Progenitor cell of endocrine pancreas (in vitro differentiated cells): Measurements from ENCODE around the gene PATL2. TPM values are rescaled to one million over a fixed set of nuclear protein-coding genes. Genes with fewer than 3 reads are reported as not detected.
"Not testable (repeated sequence)": the region's sequence is repeated elsewhere in the genome, so short reads cannot be mapped to it uniquely, and the experiment has no call there.

ENCODE experiments used
- DNase-seq: peaks from one replicate; pipeline ENCODE4 v3.0.0; 2021; ENCODE audit warnings: low spot score; ENCODE audit not compliant: unreplicated experiment
- H3K27ac Mint-ChIP-seq: 2 replicates; pipeline ENCODE4 v1.8.0; 2021; ENCODE audit warnings: mild to moderate bottlenecking, moderate library complexity, mixed read lengths
- H3K27me3 Mint-ChIP-seq: 2 replicates; pipeline ENCODE4 v1.8.0; 2021; ENCODE audit warnings: mixed read lengths
- H3K36me3 Mint-ChIP-seq: 2 replicates; pipeline ENCODE4 v1.8.0; 2022; ENCODE audit warnings: mixed read lengths; ENCODE audit not compliant: insufficient read depth
- H3K4me1 Mint-ChIP-seq: 2 replicates; pipeline ENCODE4 v1.8.0; 2021; ENCODE audit warnings: low read depth, mixed read lengths
- H3K4me3 Mint-ChIP-seq: 2 replicates; pipeline ENCODE4 v1.8.0; 2021; ENCODE audit warnings: low read depth, mild to moderate bottlenecking, moderate library complexity, mixed read lengths
- H3K9me3 Mint-ChIP-seq: 2 replicates; pipeline ENCODE4 v1.8.0; 2021; ENCODE audit warnings: low read depth, mixed read lengths
- CTCF ChIP-seq: fragments of 200-600 bp; sonication (generic); IDR thresholded peaks from one replicate; pipeline ENCODE4 v1.5.0; 2021; ENCODE audit warnings: antibody characterized with exemption, mild to moderate bottlenecking; ENCODE audit not compliant: unreplicated experiment
- total RNA-seq: library from RNA; stranded (reverse); gene quantifications from 2 replicates; pipeline ENCODE4 v1.2.1, GENCODE V29; 2021

Gene PATL2
- total RNA-seq, 1 donor from 2014 or later: not detected

- no peaks in the 10 kb centered on the region for H3K9me3 Mint-ChIP-seq
- H3K27ac Mint-ChIP-seq: peak overlapping the region; percentile 64
- no peak overlapping the region for H3K4me3 Mint-ChIP-seq
- no peaks in the 10 kb centered on the region for H3K27me3 Mint-ChIP-seq
- no peak for DNase-seq
- peaks cover 10% of the 10 kb centered on the region for H3K4me1 Mint-ChIP-seq
- no peak for TF ChIP-seq CTCF
- peaks cover 5% of the 10 kb centered on the region for H3K36me3 Mint-ChIP-seq
Observed at GRCh38 chr15:44727485-44728231, 16.5 kb upstream of the PATL2 start.

GRCh38 chr15:44726568-44727484, 15.7 kb upstream of the PATL2 start:
- H3K4me3 Mint-ChIP-seq: no peak overlapping the region
- peaks cover 3% of the 10 kb centered on the region for H3K36me3 Mint-ChIP-seq
- DNase-seq: no peak
- H3K27me3 Mint-ChIP-seq: no peaks in the 10 kb centered on the region
- no peak overlapping the region for H3K27ac Mint-ChIP-seq
- no peaks in the 10 kb centered on the region for H3K9me3 Mint-ChIP-seq
- TF ChIP-seq CTCF: no peak
- H3K4me1 Mint-ChIP-seq: peaks cover 10% of the 10 kb centered on the region

- Mint-ChIP-seq H3K9me3 (no peaks in the 10 kb centered on the region), H3K27me3 (no peaks in the 10 kb centered on the region), H3K36me3 (no peaks in the 10 kb centered on the region), H3K4me3 (no peak overlapping the region), H3K27ac (peak overlapping the region; percentile 53), H3K4me1 (peaks cover 4% of the 10 kb centered on the region)
- DNase-seq: no peak
- TF ChIP-seq CTCF: no peak
Observed at GRCh38 chr15:44726136-44726535, 15.0 kb upstream of the PATL2 start.

- no peaks in the 10 kb centered on the region for H3K9me3 Mint-ChIP-seq
- no peak overlapping the region for H3K27ac Mint-ChIP-seq
- DNase-seq: no peak
- no peaks in the 10 kb centered on the region for H3K4me1 Mint-ChIP-seq
- no peak for TF ChIP-seq CTCF
- H3K27me3 Mint-ChIP-seq: no peaks in the 10 kb centered on the region
- peaks cover 3% of the 10 kb centered on the region for H3K36me3 Mint-ChIP-seq
- no peak overlapping the region for H3K4me3 Mint-ChIP-seq
Observed at GRCh38 chr15:44722011-44722410, 10.9 kb upstream of the PATL2 start.

- Mint-ChIP-seq H3K27ac (no peak overlapping the region), H3K4me1 (no peaks in the 10 kb centered on the region), H3K36me3 (peaks cover 7% of the 10 kb centered on the region), H3K9me3 (no peaks in the 10 kb centered on the region), H3K4me3 (no peak overlapping the region), H3K27me3 (no peaks in the 10 kb centered on the region)
- no peak for DNase-seq
- no peak for TF ChIP-seq CTCF
Observed at GRCh38 chr15:44720460-44721176, 9.5 kb upstream of the PATL2 start.

GRCh38 chr15:44720000-44720435, 8.9 kb upstream of the PATL2 start:
- H3K4me3 Mint-ChIP-seq, DNase-seq, H3K36me3 Mint-ChIP-seq, H3K27ac Mint-ChIP-seq, H3K27me3 Mint-ChIP-seq, H3K9me3 Mint-ChIP-seq, H3K4me1 Mint-ChIP-seq: not testable (repeated sequence)
